Measurements from ENCODE around the gene TUBB8B.
"Not testable (repeated sequence)": the region's sequence is repeated elsewhere in the genome, so short reads cannot be mapped to it uniquely, and the experiment has no call there.

DNA sequence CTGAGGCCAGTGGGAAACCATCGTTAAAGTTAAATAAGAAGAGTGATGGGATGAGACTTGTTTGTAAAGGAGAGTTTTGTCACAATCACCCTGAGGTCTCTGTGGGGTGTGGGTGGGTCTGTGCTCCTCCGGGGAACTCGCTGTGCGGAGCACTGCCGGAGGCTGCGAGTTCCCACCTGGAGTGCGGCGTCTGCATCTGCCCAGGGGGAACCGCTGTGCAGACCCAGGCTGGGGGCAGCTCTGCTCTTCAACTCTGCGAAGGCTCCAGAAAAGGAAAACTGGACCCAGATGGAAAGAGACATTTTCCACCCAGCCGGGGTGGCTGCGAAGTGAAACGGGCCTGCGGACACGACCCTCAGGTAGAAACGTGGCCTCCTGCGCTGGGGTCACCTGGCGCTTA, 46.2 kb upstream of the TUBB8B start:
- TF ChIP-seq CTCF, POLR2A (IDR thresholded peaks at IDR 0.05): not testable (repeated sequence)

Data from adrenal gland (tissue), 5 donors.